Endothelial cell (in vitro differentiated cells): Measurements from ENCODE around the gene LARGE1. TPM values are rescaled to one million over a fixed set of nuclear protein-coding genes. Genes with fewer than 3 reads are reported as not detected.

Source experiments
- DNase-seq: peaks from one replicate; pipeline ENCODE4 v3.0.0; 2021; ENCODE audit warnings: low spot score
- H3K27ac Mint-ChIP-seq: one replicate; pipeline ENCODE4 v1.8.0; 2021; ENCODE audit warnings: mixed read lengths, inconsistent platforms; ENCODE audit not compliant: unreplicated experiment
- H3K27me3 Mint-ChIP-seq: one replicate; pipeline ENCODE4 v1.8.0; 2021; ENCODE audit warnings: mild to moderate bottlenecking, moderate library complexity, mixed read lengths, inconsistent platforms; ENCODE audit not compliant: unreplicated experiment
- H3K36me3 Mint-ChIP-seq: one replicate; pipeline ENCODE4 v1.8.0; 2021; ENCODE audit warnings: mild to moderate bottlenecking, low read depth, mixed read lengths, inconsistent platforms; ENCODE audit not compliant: unreplicated experiment
- H3K4me1 Mint-ChIP-seq: one replicate; pipeline ENCODE4 v1.8.0; 2021; ENCODE audit warnings: mild to moderate bottlenecking, mixed read lengths, inconsistent platforms; ENCODE audit not compliant: unreplicated experiment
- H3K4me3 Mint-ChIP-seq: one replicate; pipeline ENCODE4 v1.8.0; 2021; ENCODE audit warnings: mild to moderate bottlenecking, mixed read lengths, inconsistent platforms; ENCODE audit not compliant: unreplicated experiment
- H3K9me3 Mint-ChIP-seq: one replicate; pipeline ENCODE4 v1.8.0; 2021; ENCODE audit warnings: mixed read lengths, inconsistent platforms; ENCODE audit not compliant: unreplicated experiment
- total RNA-seq: library from RNA; stranded (reverse); fragmentation: NEBNext Ultra II Directional; extraction: Animal tissue kit (Norgen Biotek cat#: 25700); gene quantifications from one replicate; pipeline ENCODE4 v1.2.1, GENCODE V29; 2021; ENCODE audit not compliant: unreplicated experiment
- TF ChIP-seq, protein P1 (sequence below): fragments of 200-600 bp; sonication (generic); IDR thresholded peaks from one replicate; pipeline ENCODE4 v1.5.0; 2021; ENCODE audit warnings: antibody characterized with exemption; ENCODE audit not compliant: unreplicated experiment

The LARGE1 gene
- total RNA-seq, 1 donor from 2014 or later: 25.4 TPM

DNA sequence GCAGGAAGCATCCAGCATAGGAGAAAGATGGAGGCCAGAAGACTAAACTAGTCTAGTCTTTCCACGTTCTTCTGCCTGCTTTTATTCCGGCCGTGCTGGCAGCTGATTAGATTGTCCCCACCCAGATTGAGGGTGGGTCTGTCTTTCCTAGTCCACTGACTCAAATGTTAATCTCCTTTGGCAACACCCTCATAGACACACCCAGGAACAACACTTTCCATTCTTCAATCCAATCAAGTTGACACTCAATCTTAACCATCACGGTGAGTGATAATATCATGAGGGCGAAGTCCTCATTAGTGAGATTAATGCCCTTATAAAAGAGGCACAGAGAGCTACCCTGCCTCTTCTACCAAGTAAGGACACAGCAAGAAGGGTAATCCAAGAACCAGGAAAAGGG is 424.2 kb downstream of the LARGE1 start:
- Mint-ChIP-seq H3K27ac (no peak overlapping the region), H3K4me3 (no peak overlapping the region), H3K9me3 (no peaks in the 10 kb centered on the region), H3K4me1 (peaks cover 19% of the 10 kb centered on the region), H3K36me3 (peaks cover 7% of the 10 kb centered on the region), H3K27me3 (peaks cover 2% of the 10 kb centered on the region)
- no peak for DNase-seq
- TF ChIP-seq, protein P1, sequence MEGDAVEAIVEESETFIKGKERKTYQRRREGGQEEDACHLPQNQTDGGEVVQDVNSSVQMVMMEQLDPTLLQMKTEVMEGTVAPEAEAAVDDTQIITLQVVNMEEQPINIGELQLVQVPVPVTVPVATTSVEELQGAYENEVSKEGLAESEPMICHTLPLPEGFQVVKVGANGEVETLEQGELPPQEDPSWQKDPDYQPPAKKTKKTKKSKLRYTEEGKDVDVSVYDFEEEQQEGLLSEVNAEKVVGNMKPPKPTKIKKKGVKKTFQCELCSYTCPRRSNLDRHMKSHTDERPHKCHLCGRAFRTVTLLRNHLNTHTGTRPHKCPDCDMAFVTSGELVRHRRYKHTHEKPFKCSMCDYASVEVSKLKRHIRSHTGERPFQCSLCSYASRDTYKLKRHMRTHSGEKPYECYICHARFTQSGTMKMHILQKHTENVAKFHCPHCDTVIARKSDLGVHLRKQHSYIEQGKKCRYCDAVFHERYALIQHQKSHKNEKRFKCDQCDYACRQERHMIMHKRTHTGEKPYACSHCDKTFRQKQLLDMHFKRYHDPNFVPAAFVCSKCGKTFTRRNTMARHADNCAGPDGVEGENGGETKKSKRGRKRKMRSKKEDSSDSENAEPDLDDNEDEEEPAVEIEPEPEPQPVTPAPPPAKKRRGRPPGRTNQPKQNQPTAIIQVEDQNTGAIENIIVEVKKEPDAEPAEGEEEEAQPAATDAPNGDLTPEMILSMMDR: no peak

DNA sequence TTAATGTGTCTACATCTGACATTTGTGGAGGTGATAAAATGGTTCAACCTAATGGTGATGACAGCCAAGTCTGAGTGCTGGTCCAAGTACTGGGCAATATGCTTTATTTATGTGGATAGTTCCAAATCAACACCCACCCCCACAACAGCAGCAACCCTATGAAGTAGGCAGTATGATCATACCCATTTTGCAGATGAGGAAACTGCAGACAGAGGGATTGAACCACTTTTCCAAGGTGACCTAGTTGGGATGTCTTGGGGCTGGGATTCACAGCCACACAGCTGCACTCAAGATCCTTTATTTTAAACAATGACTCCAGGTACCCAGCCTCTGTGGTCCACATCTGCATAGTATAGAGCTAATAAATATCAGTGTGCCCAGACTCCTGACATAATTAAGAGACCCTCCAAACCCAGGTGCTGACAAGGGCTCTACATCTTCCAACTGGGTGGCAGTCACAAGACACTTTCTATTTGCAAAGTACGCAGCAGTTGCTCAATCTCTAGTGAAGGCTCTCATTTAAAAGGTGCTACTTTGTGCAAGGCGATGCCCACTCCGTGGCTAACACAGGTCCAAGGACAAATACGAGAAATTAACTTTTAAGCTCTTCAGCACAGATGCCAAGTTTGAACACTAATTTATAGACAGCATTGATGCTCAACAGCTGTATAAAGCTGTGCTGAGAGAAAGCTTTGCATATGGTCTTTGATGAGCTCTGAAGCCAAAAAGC is 426.6 kb downstream of the LARGE1 start:
- H3K36me3 Mint-ChIP-seq: peaks cover 7% of the 10 kb centered on the region
- TF ChIP-seq, protein P1: no peak
- no peaks in the 10 kb centered on the region for H3K9me3 Mint-ChIP-seq
- no peak for DNase-seq
- no peak overlapping the region for H3K27ac Mint-ChIP-seq
- H3K4me3 Mint-ChIP-seq: no peak overlapping the region
- H3K27me3 Mint-ChIP-seq: peaks cover 6% of the 10 kb centered on the region
- H3K4me1 Mint-ChIP-seq: peaks cover 25% of the 10 kb centered on the region

DNA sequence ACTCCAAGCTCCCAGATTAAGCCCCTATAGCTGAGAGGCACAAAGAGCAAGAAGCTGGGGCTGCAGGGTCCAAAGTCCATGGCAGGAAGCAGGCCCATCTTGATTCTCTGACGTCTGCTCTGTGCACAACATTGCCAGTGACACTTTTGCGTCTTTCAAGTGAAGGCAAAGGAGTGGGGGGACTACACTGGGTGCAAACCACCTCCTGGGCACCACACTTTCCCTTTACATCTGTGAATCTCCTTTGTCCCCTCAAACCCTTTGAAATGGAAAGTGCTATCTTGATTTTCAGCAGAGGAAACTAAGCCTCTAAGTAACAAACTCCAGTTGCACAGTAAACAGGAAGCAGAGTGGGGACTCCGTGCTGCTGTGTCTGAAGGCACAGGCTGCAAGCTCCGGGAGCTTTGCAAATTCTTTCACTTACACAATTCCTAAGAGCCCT is 428.0 kb downstream of the LARGE1 start:
- peaks cover 25% of the 10 kb centered on the region for H3K4me1 Mint-ChIP-seq

DNA sequence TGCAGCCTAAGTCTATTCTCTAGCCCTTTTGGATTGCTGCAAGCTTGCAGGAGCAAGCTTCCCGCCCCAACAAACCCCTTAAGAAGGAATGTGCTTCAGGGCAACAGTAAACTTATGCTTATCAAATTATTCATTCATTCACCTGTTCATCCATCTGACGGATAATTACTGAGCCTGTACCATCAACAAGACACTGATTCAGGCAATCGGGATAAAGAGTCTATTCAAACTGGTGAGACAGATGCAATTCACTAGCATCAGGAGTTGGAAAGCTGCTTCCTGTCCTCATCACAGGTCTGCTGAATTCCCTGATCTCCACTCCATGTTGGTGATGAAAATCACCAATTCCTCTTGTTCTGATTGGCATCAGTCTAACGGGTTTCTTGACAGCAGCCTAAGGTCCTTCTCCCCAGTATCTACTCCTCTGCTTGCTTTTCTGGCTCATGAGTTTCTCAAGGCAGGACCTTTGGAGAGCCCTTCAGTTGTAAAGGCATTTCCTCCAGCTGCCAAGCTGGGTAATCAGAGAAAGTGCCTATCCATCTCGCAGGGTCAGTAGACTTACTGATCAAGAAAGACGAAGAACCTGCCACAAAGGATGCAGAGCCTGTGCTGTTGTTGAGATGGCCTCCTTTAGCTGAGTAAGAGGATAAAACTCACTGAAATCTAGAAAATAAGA is 433.1 kb downstream of the LARGE1 start:
- no peak overlapping the region for H3K4me3 Mint-ChIP-seq
- H3K36me3 Mint-ChIP-seq: peaks cover 3% of the 10 kb centered on the region
- peaks cover 17% of the 10 kb centered on the region for H3K4me1 Mint-ChIP-seq
- H3K9me3 Mint-ChIP-seq: no peaks in the 10 kb centered on the region
- H3K27me3 Mint-ChIP-seq: peaks cover 6% of the 10 kb centered on the region
- no peak for DNase-seq
- no peak overlapping the region for H3K27ac Mint-ChIP-seq
- TF ChIP-seq, protein P1: no peak

More for the DNA sequence above, 428.0 kb downstream of the LARGE1 start:
- TF ChIP-seq, protein P1: no peak
- Mint-ChIP-seq H3K9me3 (no peaks in the 10 kb centered on the region), H3K27ac (peak overlapping the region; percentile 95), H3K4me3 (no peak overlapping the region), H3K36me3 (peaks cover 7% of the 10 kb centered on the region), H3K27me3 (peaks cover 6% of the 10 kb centered on the region)
- peak; percentile 30 for DNase-seq

DNA sequence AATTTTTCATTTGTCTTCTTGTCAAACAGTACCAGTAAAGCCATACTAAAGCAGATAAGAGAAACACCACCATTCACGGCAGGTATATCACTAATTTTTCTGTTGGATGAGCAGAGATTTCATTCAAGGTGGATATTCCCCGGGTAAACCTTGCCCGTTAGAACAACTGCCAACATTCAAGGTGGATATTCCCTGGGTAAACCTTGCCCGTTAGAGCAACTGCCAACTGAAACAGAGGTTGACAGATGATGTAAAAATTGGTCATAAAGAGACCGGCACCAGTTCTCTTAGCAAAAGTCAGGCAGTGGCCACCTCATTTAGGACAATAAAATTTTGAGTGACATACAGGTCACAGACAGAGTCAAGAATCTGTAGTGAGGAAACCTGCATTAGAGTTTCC is 438.7 kb downstream of the LARGE1 start:
- H3K4me1 Mint-ChIP-seq: peaks cover 3% of the 10 kb centered on the region
- TF ChIP-seq, protein P1: no peak
- no peaks in the 10 kb centered on the region for H3K9me3 Mint-ChIP-seq
- H3K4me3 Mint-ChIP-seq: no peak overlapping the region
- DNase-seq: no peak
- no peaks in the 10 kb centered on the region for H3K36me3 Mint-ChIP-seq
- H3K27ac Mint-ChIP-seq: no peak overlapping the region
- peaks cover 7% of the 10 kb centered on the region for H3K27me3 Mint-ChIP-seq
